ENCODE data around the gene HES5.

HES5 gene

GRCh38 chr1:2480236-2480985, 49.7 kb downstream of the HES5 start:
- no peak for DNase-seq (ENCODE audit: low read depth, low spot score)

- no peak for DNase-seq (ENCODE audit: low read depth, low spot score)
Measured at GRCh38 chr1:2479618-2480017, 50.4 kb downstream of the HES5 start.

DNA sequence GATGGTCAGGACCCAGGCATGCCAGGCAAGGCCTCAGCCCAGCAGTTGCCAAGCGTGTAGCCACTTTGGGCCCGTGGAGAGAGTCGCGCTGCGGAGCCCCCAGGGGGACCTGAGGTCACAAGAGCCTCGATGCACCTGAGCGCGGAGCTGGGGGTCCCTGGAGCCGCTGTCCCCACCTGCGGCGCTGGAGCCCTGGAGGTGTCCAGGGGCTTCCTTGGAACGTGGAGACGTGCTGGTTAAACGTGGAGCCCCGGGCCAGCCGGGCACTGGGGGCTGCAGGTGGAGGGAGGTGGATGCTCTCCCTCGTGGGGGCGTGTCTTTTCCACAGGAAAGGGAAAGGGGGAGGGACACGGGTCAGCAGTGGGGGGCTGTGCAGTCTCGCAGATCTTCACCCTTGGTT, 50.9 kb downstream of the HES5 start:
- no peak for DNase-seq (ENCODE audit: low read depth, low spot score)

All from ELF-1 (cell line).